Suprapubic skin (tissue), 3 donors: ENCODE results near the gene RASGEF1C.

Experiments
- POLR2A ChIP-seq, 2 donors: fragments of 450-650 bp; IDR thresholded peaks; one replicate each; pipeline ENCODE4 v1.6.1; 2017; ENCODE audit warnings: antibody characterized with exemption in 2 of 2, mild to moderate bottlenecking in 2 of 2, moderate library complexity in 2 of 2
- TF ChIP-seq, protein P1 (sequence below), 2 donors: fragments of 200-600 bp in 1 of 2; fragments of 450-650 bp in 1 of 2; sonication (generic) in 1 of 2; IDR thresholded peaks; one replicate each; pipeline ENCODE4 v1.5.1; 2016 to 2019; ENCODE audit warnings: antibody characterized with exemption in 2 of 2, mild to moderate bottlenecking in 1 of 2, moderate library complexity in 1 of 2

DNA sequence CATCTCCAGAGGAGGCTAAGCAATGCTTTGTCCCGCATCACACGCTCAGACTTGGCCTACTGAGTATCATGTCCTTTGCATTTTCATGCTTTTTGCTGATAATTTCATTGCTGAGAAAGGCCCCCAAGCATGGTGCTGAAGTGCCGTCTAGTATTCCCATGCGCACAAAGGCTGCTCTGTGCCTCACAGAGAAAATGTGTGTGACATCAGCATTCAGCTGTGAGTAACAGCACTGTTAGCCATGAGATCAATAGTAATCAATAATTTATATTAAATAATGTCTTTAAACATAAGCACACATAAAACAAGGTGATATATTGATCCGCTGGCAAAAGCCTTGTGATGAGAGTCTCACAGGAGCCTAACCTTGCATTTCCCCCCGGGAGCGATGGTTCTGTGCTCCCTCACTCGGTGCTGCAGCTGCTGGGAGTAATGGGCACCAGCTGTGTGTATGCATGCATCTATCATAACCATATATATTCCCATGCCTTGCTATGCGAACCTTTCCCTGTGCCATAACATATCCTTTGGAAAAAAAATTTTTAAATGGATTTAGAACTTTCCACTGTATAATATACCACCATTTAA lies 87.1 kb downstream of the RASGEF1C start:
- TF ChIP-seq, protein P1, sequence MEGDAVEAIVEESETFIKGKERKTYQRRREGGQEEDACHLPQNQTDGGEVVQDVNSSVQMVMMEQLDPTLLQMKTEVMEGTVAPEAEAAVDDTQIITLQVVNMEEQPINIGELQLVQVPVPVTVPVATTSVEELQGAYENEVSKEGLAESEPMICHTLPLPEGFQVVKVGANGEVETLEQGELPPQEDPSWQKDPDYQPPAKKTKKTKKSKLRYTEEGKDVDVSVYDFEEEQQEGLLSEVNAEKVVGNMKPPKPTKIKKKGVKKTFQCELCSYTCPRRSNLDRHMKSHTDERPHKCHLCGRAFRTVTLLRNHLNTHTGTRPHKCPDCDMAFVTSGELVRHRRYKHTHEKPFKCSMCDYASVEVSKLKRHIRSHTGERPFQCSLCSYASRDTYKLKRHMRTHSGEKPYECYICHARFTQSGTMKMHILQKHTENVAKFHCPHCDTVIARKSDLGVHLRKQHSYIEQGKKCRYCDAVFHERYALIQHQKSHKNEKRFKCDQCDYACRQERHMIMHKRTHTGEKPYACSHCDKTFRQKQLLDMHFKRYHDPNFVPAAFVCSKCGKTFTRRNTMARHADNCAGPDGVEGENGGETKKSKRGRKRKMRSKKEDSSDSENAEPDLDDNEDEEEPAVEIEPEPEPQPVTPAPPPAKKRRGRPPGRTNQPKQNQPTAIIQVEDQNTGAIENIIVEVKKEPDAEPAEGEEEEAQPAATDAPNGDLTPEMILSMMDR (IDR thresholded peaks at IDR 0.05) = no peak
- TF ChIP-seq POLR2A (IDR thresholded peaks at IDR 0.05) = no peak
